ENCODE results near the gene SPEF2.
"Not testable (repeated sequence)": the region's sequence is repeated elsewhere in the genome, so short reads cannot be mapped to it uniquely, and the experiment has no call there.

Gene SPEF2

GRCh38 chr5:35660451-35660850 lies 42.8 kb downstream of the SPEF2 start:
- DNase-seq: no peak

GRCh38 chr5:35664584-35664983 lies 46.9 kb downstream of the SPEF2 start:
- DNase-seq: no peak

DNA sequence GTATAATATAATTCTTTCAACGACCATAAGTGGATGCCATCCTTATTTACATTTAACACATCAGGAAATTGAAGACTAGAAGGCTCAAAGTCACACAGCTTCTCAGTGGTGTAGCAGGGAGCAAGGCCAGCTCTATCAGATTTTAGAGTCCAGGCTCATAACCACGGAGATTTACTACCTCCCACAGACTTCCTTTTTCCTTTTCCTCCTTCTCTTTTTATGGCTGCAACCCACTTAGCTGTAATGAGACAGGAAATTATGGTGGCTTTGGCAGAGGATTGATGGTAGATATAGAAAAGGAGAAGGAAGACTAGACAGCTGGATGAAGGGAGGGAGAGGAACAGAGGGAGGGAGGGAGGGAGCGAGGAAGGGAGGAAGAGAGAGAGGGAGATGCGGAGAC lies 47.4 kb downstream of the SPEF2 start:
- DNase-seq: no peak

- no peak for DNase-seq
These were observed 50.7 kb downstream of the SPEF2 start for GRCh38 chr5:35668319-35668718.

DNA sequence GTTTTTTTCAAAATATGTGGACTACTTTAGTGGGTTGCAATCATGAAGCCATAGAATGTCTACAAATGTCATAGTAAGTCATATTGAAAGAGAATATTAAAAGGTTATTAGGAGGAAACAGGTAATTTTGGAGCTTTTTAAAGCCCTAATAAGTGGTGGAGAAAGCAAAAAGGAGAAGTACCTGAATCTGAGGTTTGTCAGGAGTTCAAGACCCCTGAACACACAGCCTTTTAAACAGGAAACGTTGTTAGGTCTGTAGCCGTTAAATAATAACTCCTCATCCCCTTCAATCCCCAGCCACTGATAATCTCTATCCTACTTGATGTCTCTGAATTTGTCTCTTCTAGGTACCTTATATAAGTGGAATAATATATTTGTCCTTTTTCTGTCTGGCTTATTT lies 51.1 kb downstream of the SPEF2 start:
- DNase-seq: no peak

- DNase-seq: no peak
These were observed 54.1 kb downstream of the SPEF2 start for GRCh38 chr5:35671541-35672295.

DNA sequence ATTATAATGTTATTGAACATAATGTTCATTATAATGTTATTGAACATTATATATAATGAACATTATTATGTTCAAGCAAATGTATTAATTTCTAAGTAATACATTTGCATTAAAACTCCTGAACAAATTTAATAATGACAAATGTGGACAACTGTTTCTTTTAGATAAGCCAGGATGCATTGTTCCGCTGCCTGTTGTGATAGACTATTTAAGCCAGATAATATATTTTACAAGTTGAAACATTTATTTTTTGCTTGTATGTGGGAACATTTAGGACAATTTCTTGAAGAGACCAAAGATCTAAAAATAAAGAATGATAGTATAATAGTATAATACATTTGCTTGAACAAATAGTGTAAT lies 54.6 kb downstream of the SPEF2 start:
- not testable (repeated sequence) for DNase-seq

DNA sequence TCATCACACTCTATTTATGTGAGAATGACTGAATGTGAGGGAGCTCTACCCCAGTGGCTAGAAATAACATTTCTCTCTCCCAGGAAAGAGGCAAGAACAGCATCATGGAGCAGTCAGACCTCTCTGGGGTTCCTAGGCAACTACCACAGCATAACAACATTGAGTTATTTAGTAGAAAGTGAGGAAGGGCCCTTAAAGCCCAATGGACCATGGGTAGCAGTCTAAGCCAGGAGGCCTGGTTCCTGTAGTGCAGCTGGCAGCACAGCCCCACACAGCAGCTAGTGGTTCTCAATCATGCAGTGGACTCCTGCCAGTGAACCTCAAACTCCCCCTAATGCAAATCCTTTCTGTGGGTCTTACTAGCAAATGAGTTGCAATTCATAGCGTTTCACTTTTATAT lies 55.3 kb downstream of the SPEF2 start:
- DNase-seq: no peak

DNA sequence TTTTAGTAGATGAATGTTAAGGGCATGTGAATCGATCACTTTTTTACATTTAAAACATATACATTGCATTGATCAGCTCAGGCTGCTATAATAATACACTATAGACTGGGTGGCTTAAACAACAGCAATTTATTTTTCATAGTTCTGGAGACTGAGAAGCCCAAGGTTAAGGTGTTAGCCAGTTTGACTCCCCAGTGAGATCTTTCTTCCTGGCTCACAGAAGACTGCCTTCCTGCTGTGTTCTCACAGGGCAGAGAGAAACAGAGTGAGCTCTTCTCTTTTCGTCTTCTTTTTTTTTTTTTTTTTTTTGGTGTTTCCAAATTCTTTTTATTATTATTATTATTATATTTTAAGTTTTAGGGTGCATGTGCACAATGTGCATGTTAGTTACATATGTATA lies 56.4 kb downstream of the SPEF2 start:
- DNase-seq: no peak

GRCh38 chr5:35675392-35675791 lies 57.7 kb downstream of the SPEF2 start:
- DNase-seq: no peak

DNA sequence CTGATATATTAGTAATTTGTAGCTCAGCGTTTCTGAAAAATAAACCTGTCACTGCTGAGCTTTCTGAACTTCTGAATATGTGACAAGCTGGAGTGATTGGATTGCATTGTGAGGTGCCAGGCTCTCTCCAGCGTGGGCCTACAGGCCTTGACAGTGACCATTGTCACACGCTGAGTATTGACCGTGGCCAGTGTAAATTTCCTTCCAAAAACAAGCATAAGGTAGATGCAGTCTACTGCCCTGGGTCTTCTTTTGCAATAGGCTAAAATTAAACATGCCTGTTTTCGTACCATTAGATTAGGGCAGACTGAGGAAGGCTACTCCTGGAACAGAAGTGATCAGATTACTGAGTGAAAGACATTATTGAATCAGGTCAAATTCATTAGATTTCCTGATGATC lies 60.2 kb downstream of the SPEF2 start:
- no peak for DNase-seq

GRCh38 chr5:35678661-35679060 lies 61.0 kb downstream of the SPEF2 start:
- DNase-seq: no peak

- no peak for DNase-seq
These were observed 61.7 kb downstream of the SPEF2 start for GRCh38 chr5:35679357-35679756.

DNA sequence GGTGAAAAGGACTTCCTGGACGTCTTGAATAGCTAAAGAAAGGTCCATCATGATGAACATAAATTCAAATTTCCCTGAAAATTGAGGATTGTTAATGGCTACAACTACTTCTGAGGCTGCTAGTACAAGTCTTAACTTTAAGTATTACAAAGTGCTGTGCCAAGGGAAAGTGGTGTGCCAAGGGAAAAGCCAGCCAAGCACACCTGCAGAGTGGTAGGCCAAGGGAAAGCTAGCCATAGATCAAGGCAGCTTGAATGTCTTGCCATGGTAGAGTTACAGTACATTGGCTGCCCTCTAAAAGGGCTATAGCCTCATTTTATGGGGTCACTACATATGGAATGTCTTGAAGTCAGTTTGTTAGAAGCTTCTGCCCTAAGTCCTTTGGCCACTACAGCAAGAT lies 64.2 kb downstream of the SPEF2 start:
- DNase-seq: no peak

- no peak for DNase-seq
These were observed 65.8 kb downstream of the SPEF2 start for GRCh38 chr5:35683466-35683865.

DNA sequence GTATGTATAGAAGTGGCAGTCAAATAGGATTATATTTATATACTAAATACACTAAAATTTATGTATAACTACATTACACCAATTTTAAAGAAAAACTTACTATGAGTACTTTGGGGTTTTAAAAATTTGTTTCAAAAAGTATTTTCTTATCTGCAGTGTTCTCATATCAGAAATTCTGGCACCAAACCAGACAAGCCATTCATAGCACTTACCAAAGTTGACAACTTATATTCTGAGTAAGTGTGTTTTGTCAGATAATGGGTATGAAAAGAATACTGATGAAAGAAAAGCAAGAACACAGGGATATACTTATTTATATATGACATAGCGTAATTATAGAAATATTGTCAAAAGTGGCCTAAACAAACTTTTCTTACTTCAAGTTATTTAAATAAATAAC lies 67.5 kb downstream of the SPEF2 start:
- DNase-seq: no peak

GRCh38 chr5:35687961-35688360 lies 70.3 kb downstream of the SPEF2 start:
- no peak for DNase-seq

GRCh38 chr5:35694481-35694880 lies 76.8 kb downstream of the SPEF2 start:
- DNase-seq: no peak

GRCh38 chr5:35698047-35698808 lies 80.6 kb downstream of the SPEF2 start:
- DNase-seq: no peak

- no peak for DNase-seq
These were observed 90.0 kb downstream of the SPEF2 start for GRCh38 chr5:35707659-35708058.

GRCh38 chr5:35709688-35710087 lies 92.0 kb downstream of the SPEF2 start:
- DNase-seq: no peak

GRCh38 chr5:35717718-35718117 lies 100.1 kb downstream of the SPEF2 start:
- no peak for DNase-seq

DNA sequence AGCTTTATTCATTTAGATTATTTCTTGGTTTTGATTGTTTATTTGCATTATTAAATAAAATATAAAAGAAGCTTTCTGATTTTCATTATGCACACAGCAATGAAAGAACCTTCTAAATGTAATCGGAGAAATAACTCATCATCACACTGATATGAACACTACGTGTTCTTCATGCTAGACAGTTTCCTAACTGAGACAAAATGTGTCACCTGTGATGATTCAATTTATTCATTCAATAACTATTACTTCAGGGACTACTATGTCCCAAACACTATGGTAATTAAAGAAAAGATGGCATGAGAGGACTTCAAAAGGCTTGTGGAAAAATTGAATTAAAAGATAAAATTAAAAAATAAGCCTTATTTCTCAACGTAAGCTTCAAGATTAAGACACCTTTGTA lies 118.1 kb downstream of the SPEF2 start:
- DNase-seq: no peak

DNA sequence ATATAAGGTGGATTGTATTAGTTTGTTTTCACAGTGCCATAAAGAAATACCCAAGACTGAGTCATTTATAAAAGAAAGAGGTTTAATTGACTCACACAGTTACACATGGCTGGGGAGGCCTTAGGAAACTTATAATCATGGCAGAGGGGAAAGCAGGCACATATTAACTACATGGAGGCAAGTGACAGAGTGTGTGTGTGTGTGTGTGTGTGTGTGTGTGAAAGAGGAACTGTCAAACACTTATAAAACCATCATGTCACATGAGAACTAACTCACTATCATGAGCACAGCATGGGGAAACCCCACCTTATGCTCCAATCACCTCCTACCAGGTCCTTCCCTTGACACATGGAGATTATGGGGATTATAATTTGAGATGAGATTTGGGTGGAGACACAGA lies 118.6 kb downstream of the SPEF2 start:
- DNase-seq: no peak

Measured in NCI-H2029 treated with DMSO at 0.1 percent for 48 hours (cell line).